B cell (primary cell): ENCODE results near the gene MAD2L2. TPM values are rescaled to one million over a fixed set of nuclear protein-coding genes. Genes with fewer than 3 reads are reported as not detected.

ENCODE experiments used
- ATAC-seq: fragments of 200-7000 bp; cut with Tn5 transposase; one replicate; pipeline ENCODE4 v1.10.0; 2021; ENCODE audit warnings: low read depth, mild to moderate bottlenecking, moderate number of reproducible peaks, moderate library complexity
- CTCF ChIA-PET: fragments of 350-600 bp; sonication (Branson Sonifier 250); formaldehyde crosslinking; loops from one replicate; lab custom pipeline; 2021; ENCODE audit warnings: antibody characterized with exemption, inconsistent platforms; lab: Charles Lee
- POLR2A ChIA-PET: fragments of 350-600 bp; sonication (Branson Sonifier 250); formaldehyde crosslinking; loops from one replicate; lab custom pipeline; 2021; ENCODE audit warnings: antibody characterized with exemption; lab: Charles Lee
- DNase-seq: peaks from one replicate; pipeline ENCODE4 v3.0.0; 2013
- H2AFZ ChIP-seq: 2 replicates; pipeline ENCODE4 v1.6.1; 2012; ENCODE audit warnings: mild to moderate bottlenecking, low read depth, low read length; ENCODE audit not compliant: insufficient read depth, poor library complexity, severe bottlenecking
- H3K27ac ChIP-seq, 2 donors: 1 replicate in 1 of 2; 2 replicates in 1 of 2; pipeline ENCODE4 v1.5.1; 2012 to 2013; ENCODE audit warnings: low read length in 2 of 2, mild to moderate bottlenecking in 2 of 2, moderate library complexity in 1 of 2
- H3K27me3 ChIP-seq, 4 experiments: fragments of 200-600 bp in 1 of 4; sonication (generic) in 1 of 4; replicated peaks in 1 of 4; 1 replicate in 2 of 4; 2 replicates in 2 of 4; pipeline versions ENCODE4 v1.6.1 to v1.7.0; 2013 to 2016; ENCODE audit warnings: low read length in 3 of 4, mild to moderate bottlenecking in 2 of 4, mixed read lengths in 1 of 4, moderate library complexity in 1 of 4; ENCODE audit not compliant: insufficient read depth in 4 of 4, control insufficient read depth in 3 of 4; ENCODE audit errors: control extremely low read depth in 1 of 4
- H3K36me3 ChIP-seq, 2 experiments: replicated peaks in 1 of 2; 1 replicate in 1 of 2; 2 replicates in 1 of 2; pipeline versions ENCODE4 v1.6.1 to v1.7.1; 2013; ENCODE audit warnings: low read length in 1 of 2; ENCODE audit not compliant: insufficient read depth in 2 of 2, control insufficient read depth in 1 of 2; ENCODE audit errors: control extremely low read depth in 1 of 2, extremely low read depth in 1 of 2
- H3K4me1 ChIP-seq, 2 donors: fragments of 200-600 bp in 1 of 2; sonication (generic) in 1 of 2; 1 replicate in 1 of 2; 2 replicates in 1 of 2; pipeline versions ENCODE4 v1.5.1 to v1.6.1; 2013 to 2017; ENCODE audit warnings: low read length in 2 of 2; ENCODE audit not compliant: control insufficient read depth in 2 of 2, insufficient read depth in 2 of 2
- H3K4me2 ChIP-seq: replicated peaks from 2 replicates; pipeline ENCODE3; 2012; ENCODE audit warnings: mild to moderate bottlenecking, low read depth, low read length; ENCODE audit not compliant: poor library complexity, severe bottlenecking
- H3K4me3 ChIP-seq, 5 experiments: fragments of 200-600 bp in 1 of 5; sonication (generic) in 1 of 5; 1 replicate in 3 of 5; 2 replicates in 2 of 5; pipeline versions ENCODE4 v1.5.1 to v1.7.0; 2011 to 2016; ENCODE audit warnings: low read length in 4 of 5, mild to moderate bottlenecking in 4 of 5, low read depth in 2 of 5, control low read depth in 1 of 5, moderate library complexity in 1 of 5; ENCODE audit not compliant: insufficient read depth in 1 of 5; ENCODE audit errors: control extremely low read depth in 1 of 5, extremely low read depth in 1 of 5
- H3K79me2 ChIP-seq: fragments of 200-600 bp; sonication (generic); one replicate; pipeline ENCODE4 v1.6.0; 2016; ENCODE audit warnings: low read length; ENCODE audit not compliant: control insufficient read depth, insufficient read depth
- H3K9ac ChIP-seq: fragments of 200-600 bp; sonication (generic); 2 replicates; pipeline ENCODE4 v1.6.1; 2017; ENCODE audit warnings: mild to moderate bottlenecking, low read length, moderate library complexity
- H3K9me3 ChIP-seq, 3 donors: one replicate each; pipeline versions ENCODE4 v1.6.1 to v1.7.1; 2013; ENCODE audit warnings: low read length in 2 of 3; ENCODE audit not compliant: control insufficient read depth in 2 of 3, insufficient read depth in 1 of 3; ENCODE audit errors: control extremely low read depth in 1 of 3
- H4K20me1 ChIP-seq: 2 replicates; pipeline ENCODE4 v1.6.0; 2012; ENCODE audit warnings: mild to moderate bottlenecking, low read length; ENCODE audit not compliant: insufficient read depth, control insufficient read depth, poor library complexity, severe bottlenecking
- H3K27ac Mint-ChIP-seq: one replicate; pipeline ENCODE4 v1.8.0; 2021; ENCODE audit warnings: mixed read lengths
- H3K27me3 Mint-ChIP-seq: one replicate; pipeline ENCODE4 v1.8.0; 2021; ENCODE audit warnings: mixed read lengths
- H3K4me1 Mint-ChIP-seq: one replicate; pipeline ENCODE4 v1.8.0; 2021; ENCODE audit warnings: mixed read lengths
- H3K4me3 Mint-ChIP-seq: one replicate; pipeline ENCODE4 v1.8.0; 2021; ENCODE audit warnings: mixed read lengths
- H3K9me3 Mint-ChIP-seq: one replicate; pipeline ENCODE4 v1.8.0; 2022; ENCODE audit warnings: mixed read lengths; ENCODE audit not compliant: insufficient read depth
- EZH2 ChIP-seq: IDR thresholded peaks from 2 replicates; pipeline ENCODE4 v1.6.1; 2012; ENCODE audit warnings: borderline replicate concordance, low read depth, mild to moderate bottlenecking, moderate library complexity, low read length; ENCODE audit not compliant: insufficient read depth, poor library complexity, severe bottlenecking
- WGBS: methylation state at CpG from one replicate; pipeline ENCODE4 v1.1.5; 2013; ENCODE audit warnings: missing lambda C conversion rate; ENCODE audit not compliant: insufficient coverage; 5-methylcytosine and 5-hydroxymethylcytosine counted together
- intact Hi-C: fragments of 100-400 bp; cut with micrococcal nuclease; formaldehyde crosslinking; loops from one replicate; pipeline ENCODE4 v1.10.0; 2022
- polyA plus RNA-seq: library from polyadenylated mRNA; depleted of rRNA; stranded (reverse); fragments of >200 nt; gene quantifications from 2 replicates; pipeline ENCODE4 v1.2.3, GENCODE V29; 2012
- total RNA-seq, 2 donors: library from RNA; stranded (reverse); fragments of 120-200 nt in 1 of 2; gene quantifications; 1 replicate in 1 of 2; 2 replicates in 1 of 2; pipeline versions ENCODE4 v1.2.3 to v1.2.4, GENCODE V29; 2013 to 2022
- TF ChIP-seq, protein P1 (sequence below): fragments of 200-600 bp; IDR thresholded peaks from one replicate; pipeline ENCODE4 v1.8.0; 2022; ENCODE audit warnings: antibody characterized with exemption, mild to moderate bottlenecking

Gene MAD2L2
- total and polyA plus RNA-seq, 2 donors (not counting 1 experiment from before 2014, with no cell fraction given), result 29.0 to 42.2 TPM

DNA sequence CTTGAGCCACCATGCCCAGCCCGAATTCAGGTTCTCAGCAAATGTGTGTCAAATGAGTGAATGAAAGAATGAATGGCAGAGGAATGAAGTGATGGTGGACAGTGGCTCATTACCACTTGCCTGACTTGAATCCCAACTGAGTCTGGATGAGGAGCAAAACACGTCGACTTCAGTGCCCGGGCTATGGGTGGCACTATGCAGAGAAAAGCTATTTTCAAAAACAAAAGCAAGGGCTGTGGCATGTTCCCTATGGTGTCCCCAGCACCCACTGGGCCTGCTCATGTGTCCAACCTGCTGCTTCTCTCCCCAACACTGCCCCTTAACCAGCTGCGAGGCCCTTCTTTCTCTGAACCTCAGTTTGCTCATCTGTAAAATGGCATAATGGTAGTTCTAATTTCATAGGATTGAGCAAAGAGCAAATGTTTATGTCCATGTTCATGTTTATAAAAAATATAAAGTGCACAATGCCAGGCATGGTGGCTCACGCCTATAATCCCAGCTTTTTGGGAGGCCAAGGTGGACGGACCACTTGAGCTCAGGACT lies 4.3 kb upstream of the MAD2L2 start:
- Histone ChIP-seq H2AFZ (no peak overlapping the region), H3K79me2 (no peaks in the 10 kb centered on the region), H3K27ac (no peak overlapping the region), H3K27me3 (peaks cover 0 to 22% (median 7%) of the 10 kb centered on the region in 4 experiments), H3K9ac (no peak overlapping the region), H4K20me1 (no peaks in the 10 kb centered on the region), H3K4me1 (peaks cover 10 to 21% of the 10 kb centered on the region in 2 donors), H3K36me3 (no peaks in the 10 kb centered on the region), H3K4me2 (no peak overlapping the region), H3K9me3 (no peaks in the 10 kb centered on the region), H3K4me3 (no peak overlapping the region)
- intact Hi-C loops, result loop anchor here (10.0 kb wide), 1 partner anchor 990 kb away; no protein-coding TSS in a partner anchor
- POLR2A ChIA-PET, result interaction anchor here (0.7 kb wide), 1 partner anchor 33 kb away, joined by 3 read pairs; no protein-coding TSS in a partner anchor
- ATAC-seq, result no peak
- CTCF ChIA-PET, result interaction anchor here (0.5 to 4.2 kb wide), 3 partner anchors 22 to 1901 kb away, joined by 3 to 23 read pairs (median 11); partner anchors contain the start of gene FBXO6
- no peak for TF ChIP-seq EZH2
- TF ChIP-seq, protein P1, sequence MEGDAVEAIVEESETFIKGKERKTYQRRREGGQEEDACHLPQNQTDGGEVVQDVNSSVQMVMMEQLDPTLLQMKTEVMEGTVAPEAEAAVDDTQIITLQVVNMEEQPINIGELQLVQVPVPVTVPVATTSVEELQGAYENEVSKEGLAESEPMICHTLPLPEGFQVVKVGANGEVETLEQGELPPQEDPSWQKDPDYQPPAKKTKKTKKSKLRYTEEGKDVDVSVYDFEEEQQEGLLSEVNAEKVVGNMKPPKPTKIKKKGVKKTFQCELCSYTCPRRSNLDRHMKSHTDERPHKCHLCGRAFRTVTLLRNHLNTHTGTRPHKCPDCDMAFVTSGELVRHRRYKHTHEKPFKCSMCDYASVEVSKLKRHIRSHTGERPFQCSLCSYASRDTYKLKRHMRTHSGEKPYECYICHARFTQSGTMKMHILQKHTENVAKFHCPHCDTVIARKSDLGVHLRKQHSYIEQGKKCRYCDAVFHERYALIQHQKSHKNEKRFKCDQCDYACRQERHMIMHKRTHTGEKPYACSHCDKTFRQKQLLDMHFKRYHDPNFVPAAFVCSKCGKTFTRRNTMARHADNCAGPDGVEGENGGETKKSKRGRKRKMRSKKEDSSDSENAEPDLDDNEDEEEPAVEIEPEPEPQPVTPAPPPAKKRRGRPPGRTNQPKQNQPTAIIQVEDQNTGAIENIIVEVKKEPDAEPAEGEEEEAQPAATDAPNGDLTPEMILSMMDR, result no peak
- Mint-ChIP-seq H3K9me3 (no peaks in the 10 kb centered on the region), H3K27me3 (peaks cover 19% of the 10 kb centered on the region), H3K4me1 (peaks cover 15% of the 10 kb centered on the region), H3K27ac (no peak overlapping the region), H3K4me3 (no peak overlapping the region)
- 70% methylated on average over 4 of the region's 7 CpGs for WGBS
- DNase-seq, result no peak

DNA sequence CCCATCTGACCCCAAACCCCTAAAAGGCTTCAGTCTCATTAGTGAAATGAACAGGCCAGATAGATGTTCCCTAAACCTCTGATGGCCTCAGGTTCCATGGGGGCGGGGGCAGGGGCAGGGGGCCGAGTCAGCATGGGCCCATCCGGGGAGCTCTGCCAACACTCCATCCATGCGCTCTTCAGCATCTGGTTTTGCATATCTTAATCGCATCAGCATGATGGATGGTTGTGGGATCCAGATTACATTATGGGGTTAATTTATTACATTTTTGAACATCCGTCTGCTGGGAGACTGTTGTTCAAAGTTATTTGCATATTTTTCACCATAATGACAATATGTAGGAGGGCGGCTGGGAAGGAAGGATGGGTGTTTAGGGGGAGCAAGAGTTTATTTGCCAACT lies 3.1 kb upstream of the MAD2L2 start:
- Mint-ChIP-seq H3K27ac (no peak overlapping the region), H3K4me1 (peaks cover 18% of the 10 kb centered on the region), H3K9me3 (no peaks in the 10 kb centered on the region), H3K4me3 (no peak overlapping the region), H3K27me3 (peaks cover 11% of the 10 kb centered on the region)
- intact Hi-C loops, result loop anchor here (5.0 to 10.0 kb wide), 2 partner anchors 123 to 989 kb away; partner anchors contain the start of genes CLCN6 and MTHFR
- Histone ChIP-seq H3K27ac (no peak overlapping the region), H3K9ac (no peak overlapping the region), H3K4me3 (no peak overlapping the region), H3K9me3 (no peaks in the 10 kb centered on the region), H3K27me3 (peaks cover 0 to 12% (median 0%) of the 10 kb centered on the region in 4 experiments), H3K36me3 (no peaks in the 10 kb centered on the region), H3K4me1 (peaks cover 11 to 20% of the 10 kb centered on the region in 2 donors), H4K20me1 (no peaks in the 10 kb centered on the region), H3K79me2 (no peaks in the 10 kb centered on the region), H2AFZ (peak overlapping the region; percentile 23), H3K4me2 (peak overlapping the region; percentile 25)
- ATAC-seq, result no peak
- no peak for DNase-seq
- ChIA-PET POLR2A (no interaction called here), CTCF (interaction anchor here (3.3 to 4.2 kb wide), 2 partner anchors 20 to 36 kb away, joined by 18 to 23 read pairs; partner anchors contain the start of gene FBXO6)
- TF ChIP-seq, protein P1, result no peak
- no peak for TF ChIP-seq EZH2
- no CpG with 5 or more reads among the region's 7 CpGs for WGBS
